H1 (cell line): ENCODE measurements around the gene PCDH9. TPM values are rescaled to one million over a fixed set of nuclear protein-coding genes. Genes with fewer than 3 reads are reported as not detected.
A peak's percentile ranks its signal among the peaks of the same experiment; 100 is the strongest.

Source experiments
- CTCF ChIA-PET: fragments of 300-600 bp; sonication (Branson Sonifier 250); formaldehyde crosslinking; loops from one replicate; lab custom pipeline; 2021; ENCODE audit not compliant: partially characterized antibody; lab: Charles Lee
- POLR2A ChIA-PET: fragments of 300-600 bp; sonication (Branson Sonifier 250); formaldehyde crosslinking; loops from one replicate; lab custom pipeline; 2021; ENCODE audit warnings: inconsistent platforms; ENCODE audit not compliant: partially characterized antibody; lab: Charles Lee
- DNase-seq, 2 experiments: peaks; one replicate each; pipeline versions ENCODE4 v3.0.0 to v3.0.0-alpha.2; 2010 to 2022; ENCODE audit warnings: low spot score in 2 of 2, low read depth in 1 of 2, mixed read lengths in 1 of 2
- FAIRE-seq: peaks from 2 replicates; lab custom pipeline; 2011; peaks lifted over from hg19 to GRCh38; lab: Jason Lieb, UNC
- H2AFZ ChIP-seq: 2 replicates; pipeline ENCODE4 v1.8.1; 2012; ENCODE audit warnings: low read length, inconsistent platforms
- H2AK5ac ChIP-seq: 2 replicates; pipeline ENCODE4 v1.6.1; 2013; ENCODE audit warnings: low read depth, low read length
- H2BK120ac ChIP-seq: replicated peaks from 2 replicates; pipeline ENCODE3; 2013; ENCODE audit warnings: low read depth, low read length, inconsistent platforms
- H2BK12ac ChIP-seq: 2 replicates; pipeline ENCODE4 v1.6.1; 2013; ENCODE audit warnings: low read depth, low read length
- H2BK15ac ChIP-seq: 2 replicates; pipeline ENCODE4 v1.6.1; 2013; ENCODE audit warnings: low read length
- H2BK20ac ChIP-seq: 2 replicates; pipeline ENCODE4 v1.6.1; 2013; ENCODE audit warnings: low read length
- H2BK5ac ChIP-seq: 2 replicates; pipeline ENCODE4 v1.6.1; 2013; ENCODE audit warnings: low read depth, low read length
- H3K14ac ChIP-seq: 2 replicates; pipeline ENCODE4 v1.6.1; 2013; ENCODE audit warnings: inconsistent platforms; ENCODE audit not compliant: insufficient read length
- H3K18ac ChIP-seq: 2 replicates; pipeline ENCODE4 v1.6.1; 2013; ENCODE audit warnings: low read length; ENCODE audit errors: extremely low read depth
- H3K23ac ChIP-seq: 2 replicates; pipeline ENCODE4 v1.6.1; 2013; ENCODE audit warnings: inconsistent platforms; ENCODE audit not compliant: insufficient read length
- H3K23me2 ChIP-seq: 2 replicates; pipeline ENCODE4 v1.6.1; 2013; ENCODE audit warnings: low read depth, low read length
- H3K27ac ChIP-seq: 2 replicates; pipeline ENCODE4 v1.6.1; 2011; ENCODE audit warnings: low read depth, low read length, inconsistent platforms
- H3K27me3 ChIP-seq, 4 experiments: replicated peaks in 1 of 4; 1 replicate in 1 of 4; 2 replicates in 3 of 4; pipeline versions ENCODE4 v1.6.1 to v1.8.1; 2011 to 2013; ENCODE audit warnings: low read length in 3 of 4, mild to moderate bottlenecking in 3 of 4, inconsistent platforms in 2 of 4, mixed read lengths in 2 of 4, moderate library complexity in 1 of 4; ENCODE audit not compliant: control insufficient read depth in 3 of 4, insufficient read depth in 3 of 4; ENCODE audit errors: extremely low read depth in 1 of 4
- H3K36me3 ChIP-seq, 4 experiments: 2 replicates each; pipeline versions ENCODE4 v1.6.1 to v1.8.1; 2011 to 2013; ENCODE audit warnings: mild to moderate bottlenecking in 4 of 4, low read length in 3 of 4, moderate library complexity in 2 of 4, control low read depth in 1 of 4, inconsistent platforms in 1 of 4; ENCODE audit not compliant: insufficient read depth in 4 of 4, control insufficient read depth in 2 of 4
- H3K4ac ChIP-seq: replicated peaks from 2 replicates; pipeline ENCODE3; 2013; ENCODE audit warnings: low read length, low read depth, mixed read lengths, inconsistent platforms; ENCODE audit not compliant: insufficient read length
- H3K4me1 ChIP-seq, 4 experiments: replicated peaks in 1 of 4; 1 replicate in 1 of 4; 2 replicates in 3 of 4; pipeline versions ENCODE4 v1.6.1 to v1.8.1; 2011 to 2013; ENCODE audit warnings: low read length in 3 of 4, inconsistent platforms in 2 of 4, mixed read lengths in 1 of 4; ENCODE audit not compliant: insufficient read depth in 4 of 4, control insufficient read depth in 3 of 4
- H3K4me2 ChIP-seq, 2 experiments: 2 replicates each; pipeline versions ENCODE4 v1.6.1 to v1.8.1; 2011 to 2013; ENCODE audit warnings: low read depth in 2 of 2, low read length in 2 of 2, control low read depth in 1 of 2, inconsistent platforms in 1 of 2, mild to moderate bottlenecking in 1 of 2; ENCODE audit not compliant: insufficient read depth in 1 of 2
- H3K4me3 ChIP-seq, 4 experiments: fragments of 200-600, 300-600 bp in 1 of 4; sonication (generic), shearing (Covaris generic), sonication (Bioruptor Twin) in 1 of 4; 2 replicates each; pipeline versions ENCODE4 v1.5.1 to v1.8.1; 2011 to 2016; ENCODE audit warnings: low read length in 4 of 4, low read depth in 3 of 4, control low read depth in 2 of 4, inconsistent platforms in 2 of 4, mild to moderate bottlenecking in 2 of 4, mixed read lengths in 1 of 4, moderate library complexity in 1 of 4; ENCODE audit not compliant: insufficient read depth in 2 of 4; ENCODE audit errors: extremely low read depth in 1 of 4
- H3K56ac ChIP-seq: replicated peaks from 2 replicates; pipeline ENCODE3; 2013; ENCODE audit warnings: low read depth, mild to moderate bottlenecking, mixed read lengths, low read length, inconsistent platforms; ENCODE audit not compliant: insufficient read length
- H3K79me1 ChIP-seq: 2 replicates; pipeline ENCODE4 v1.6.1; 2013; ENCODE audit warnings: low read depth, low read length, control low read depth
- H3K79me2 ChIP-seq, 2 experiments: 2 replicates each; pipeline versions ENCODE4 v1.6.1 to v1.8.1; 2012 to 2013; ENCODE audit warnings: low read length in 2 of 2, mild to moderate bottlenecking in 2 of 2, inconsistent platforms in 1 of 2; ENCODE audit not compliant: insufficient read depth in 2 of 2, control insufficient read depth in 1 of 2
- H3K9ac ChIP-seq, 4 experiments: replicated peaks in 1 of 4; 1 replicate in 1 of 4; 2 replicates in 3 of 4; pipeline versions ENCODE4 v1.6.1 to v1.8.1; 2011 to 2013; ENCODE audit warnings: low read depth in 3 of 4, low read length in 3 of 4, control low read depth in 2 of 4, mild to moderate bottlenecking in 2 of 4, moderate library complexity in 2 of 4, inconsistent platforms in 1 of 4; ENCODE audit errors: extremely low read depth in 1 of 4
- H3K9me3 ChIP-seq, 2 experiments: 2 replicates each; pipeline versions ENCODE4 v1.6.1 to v1.8.1; 2012 to 2013; ENCODE audit warnings: mild to moderate bottlenecking in 2 of 2, moderate library complexity in 2 of 2, control low read depth in 1 of 2, inconsistent platforms in 1 of 2, low read depth in 1 of 2, low read length in 1 of 2, mixed read lengths in 1 of 2; ENCODE audit not compliant: insufficient read depth in 2 of 2
- H4K20me1 ChIP-seq, 2 experiments: replicated peaks in 1 of 2; 2 replicates each; pipeline versions ENCODE3 to v1.8.1; 2011 to 2013; ENCODE audit warnings: inconsistent platforms in 2 of 2, low read length in 2 of 2, mild to moderate bottlenecking in 1 of 2; ENCODE audit not compliant: insufficient read depth in 2 of 2, control insufficient read depth in 1 of 2
- H4K5ac ChIP-seq: 2 replicates; pipeline ENCODE4 v1.6.1; 2013; ENCODE audit warnings: low read length, low read depth, mixed read lengths, inconsistent platforms; ENCODE audit not compliant: insufficient read length
- H4K8ac ChIP-seq: 2 replicates; pipeline ENCODE4 v1.8.0; 2013; ENCODE audit warnings: mild to moderate bottlenecking, moderate library complexity, low read length, inconsistent platforms; ENCODE audit not compliant: insufficient read depth; ENCODE audit errors: extremely low read depth
- H4K91ac ChIP-seq: replicated peaks from 2 replicates; pipeline ENCODE3; 2013; ENCODE audit warnings: low read length, mixed read lengths, inconsistent platforms; ENCODE audit not compliant: insufficient read length
- CTBP2 ChIP-seq: IDR thresholded peaks from 2 replicates; pipeline ENCODE4 v1.7.0; 2011; ENCODE audit warnings: borderline replicate concordance, mild to moderate bottlenecking, moderate library complexity, mixed read lengths, low read length; ENCODE audit not compliant: insufficient read depth, insufficient read length
- EZH2 ChIP-seq: fragments of 200-600 bp; sonication (generic); IDR thresholded peaks from 2 replicates; pipeline ENCODE4 v1.7.1; 2012; ENCODE audit warnings: low read depth, mild to moderate bottlenecking, moderate library complexity, low read length, inconsistent platforms; ENCODE audit not compliant: severe bottlenecking
- HDAC2 ChIP-seq, 2 experiments: fragments of 300-600 bp in 1 of 2; sonication (generic) in 1 of 2; IDR thresholded peaks; 2 replicates each; pipeline ENCODE4 v1.6.1; 2011 to 2012; ENCODE audit warnings: low read depth in 2 of 2, low read length in 2 of 2, mild to moderate bottlenecking in 2 of 2, moderate library complexity in 2 of 2, borderline replicate concordance in 1 of 2, inconsistent platforms in 1 of 2
- JUND ChIP-seq: IDR thresholded peaks from 2 replicates; pipeline ENCODE4 v1.6.1; 2011; ENCODE audit warnings: mild to moderate bottlenecking, improper control_type of control experiment, low read length
- KDM4A ChIP-seq: IDR thresholded peaks from one replicate; pipeline ENCODE4 v1.7.1; 2012; ENCODE audit warnings: low read depth, mild to moderate bottlenecking, moderate library complexity, low read length, inconsistent platforms; ENCODE audit not compliant: severe bottlenecking
- NRF1 ChIP-seq: IDR thresholded peaks from 2 replicates; pipeline ENCODE4 v1.6.1; 2011; ENCODE audit warnings: mild to moderate bottlenecking, low read depth, low read length, improper control_type of control experiment
- POLR2A ChIP-seq, 2 experiments: IDR thresholded peaks; 1 replicate in 1 of 2; 2 replicates in 1 of 2; pipeline ENCODE4 v1.6.1; 2011; ENCODE audit warnings: low read depth in 2 of 2, low read length in 2 of 2, mild to moderate bottlenecking in 2 of 2; ENCODE audit errors: control extremely low read depth in 1 of 2
- RFX5 ChIP-seq: IDR thresholded peaks from 2 replicates; pipeline ENCODE4 v1.6.1; 2011; ENCODE audit warnings: low read depth, low read length, improper control_type of control experiment, borderline replicate concordance
- SUZ12 ChIP-seq: fragments of 200-600 bp; sonication (generic); IDR thresholded peaks from 2 replicates; pipeline ENCODE4 v1.6.1; 2012; ENCODE audit warnings: mild to moderate bottlenecking, inconsistent platforms, low read length, moderate library complexity, mixed read lengths
- WGBS, 2 experiments: shearing (Covaris generic) in 1 of 2; methylation state at CpG; one replicate each; pipeline versions ENCODE4 v1.1.6 to v1.1.7; 2013 to 2015; ENCODE audit warnings: low lambda C conversion rate in 2 of 2, mixed read lengths in 2 of 2, inconsistent platforms in 1 of 2, low coverage in 1 of 2, missing lambda C conversion rate in 1 of 2; ENCODE audit not compliant: insufficient replicate concordance in 2 of 2, insufficient coverage in 1 of 2, insufficient read length in 1 of 2; ENCODE audit errors: extremely low coverage in 1 of 2, missing lambda C conversion rate in 1 of 2; 5-methylcytosine and 5-hydroxymethylcytosine counted together
- polyA plus RNA-seq, 7 experiments: library from polyadenylated mRNA; depleted of rRNA in 3 of 7; stranded (reverse) in 5 of 7; unstranded in 2 of 7; fragments of >200 nt in 5 of 7; fragments of 200-250 nt in 2 of 7; gene quantifications; 1 replicate in 5 of 7; 2 replicates in 1 of 7; 4 replicates in 1 of 7; pipeline versions ENCODE4 v1.2.1 to v1.2.3, GENCODE V29; 2011 to 2013; ENCODE audit warnings: missing spikeins in 2 of 7, mixed read lengths in 2 of 7
- total RNA-seq: library from RNA; stranded (reverse); fragmentation: NEBNext Ultra II Directional; extraction: Animal tissue kit (Norgen Biotek cat#: 25700); gene quantifications from 2 replicates; pipeline ENCODE4 v1.2.1, GENCODE V29; 2021

Gene PCDH9
- total and polyA plus RNA-seq, 2 of the 8 experiments (the other 6 are each of a cell fraction or from before 2014, with no cell fraction given), result 0.12 to 0.60 TPM

GRCh38 chr13:67048084-67048820 lies 181.9 kb downstream of the PCDH9 start:
- 88% methylated on average over 4 of the region's 4 CpGs; no CpG with 5 or more reads in 1 of the 2 experiments for WGBS, 2 experiments
- POLR2A ChIA-PET, result no interaction called here

More at GRCh38 chr13:67048084-67048820, 181.9 kb downstream of the PCDH9 start:
- H4K20me1 ChIP-seq, result no peaks in the 10 kb centered on the region
- no peaks in the 10 kb centered on the region for H3K23me2 ChIP-seq
- H3K4ac ChIP-seq, result no peak overlapping the region
- H4K8ac ChIP-seq, result no peak overlapping the region
- H3K27ac ChIP-seq, result no peak overlapping the region
- H3K36me3 ChIP-seq, result no peaks in the 10 kb centered on the region
- H3K56ac ChIP-seq, result no peak overlapping the region
- peak overlapping the region; percentile 70 for H2AFZ ChIP-seq
- H3K9me3 ChIP-seq, result no peaks in the 10 kb centered on the region
- no peak overlapping the region for H3K14ac ChIP-seq
- no peak overlapping the region for H4K91ac ChIP-seq
- H2BK12ac ChIP-seq, result no peak overlapping the region
- FAIRE-seq, result no peak
- no peaks in the 10 kb centered on the region for H3K79me1 ChIP-seq
- DNase-seq, result no peak
- no peak overlapping the region for H3K18ac ChIP-seq
- no peak overlapping the region for H2BK15ac ChIP-seq
- H3K4me3 ChIP-seq, result no peak overlapping the region
- no peaks in the 10 kb centered on the region for H3K27me3 ChIP-seq
- H2BK20ac ChIP-seq, result no peak overlapping the region
- no peak overlapping the region for H4K5ac ChIP-seq
- H3K4me1 ChIP-seq, result no peaks in the 10 kb centered on the region
- CTCF ChIA-PET, result interaction anchor here (1.8 kb wide), 1 partner anchor 9 kb away, joined by 5 read pairs; no protein-coding TSS in a partner anchor
- H3K23ac ChIP-seq, result no peak overlapping the region
- H3K4me2 ChIP-seq, result no peak overlapping the region
- peak overlapping the region in 1 of 4 experiments; percentile 26; a peak in 2 of 7 replicates for H3K9ac ChIP-seq
- H2AK5ac ChIP-seq, result no peak overlapping the region
- TF ChIP-seq SUZ12 (no peak), KDM4A (no peak), CTBP2 (no peak), NRF1 (no peak), HDAC2 (IDR thresholded peaks at IDR 0.05; ENCODE audit: borderline replicate concordance in 1 of 2, low read depth in 2 of 2, low read length in 2 of 2) (no peak), RFX5 (no peak), EZH2 (no peak), JUND (no peak), POLR2A (IDR thresholded peaks at IDR 0.05; ENCODE audit: control extremely low read depth in 1 of 2, low read depth in 2 of 2, low read length in 2 of 2) (no peak)
- H2BK5ac ChIP-seq, result no peak overlapping the region
- H2BK120ac ChIP-seq, result no peak overlapping the region
- no peaks in the 10 kb centered on the region for H3K79me2 ChIP-seq
